ENCODE measurements around the gene MGMT.

GRCh38 chr10:129704786-129705525 lies 237.9 kb downstream of the MGMT start:
- TF ChIP-seq CTCF (conservative IDR thresholded peaks at IDR 0.05; ENCODE audit: low read depth in 2 of 2) (no peak), ZNF331 (CRISPR knock-in tag; IDR thresholded peaks at IDR 0.05; ENCODE audit: low read depth) (no peak), POLR2AphosphoS5 (IDR thresholded peaks at IDR 0.05; ENCODE audit: low read depth) (no peak)
